GM18508 (cell line): ENCODE results near the gene PMAIP1.
A peak's percentile ranks its signal among the peaks of the same experiment; 100 is the strongest.
"Not testable (repeated sequence)": the region's sequence is repeated elsewhere in the genome, so short reads cannot be mapped to it uniquely, and the experiment has no call there.

Experiments used
- ATAC-seq: cut with Tn5 transposase; IDR thresholded peaks from one replicate; pipeline ENCODE4 v1.9.1; 2021; ENCODE audit warnings: moderate number of reproducible peaks; ENCODE audit not compliant: insufficient read depth, unreplicated experiment

PMAIP1 gene

DNA sequence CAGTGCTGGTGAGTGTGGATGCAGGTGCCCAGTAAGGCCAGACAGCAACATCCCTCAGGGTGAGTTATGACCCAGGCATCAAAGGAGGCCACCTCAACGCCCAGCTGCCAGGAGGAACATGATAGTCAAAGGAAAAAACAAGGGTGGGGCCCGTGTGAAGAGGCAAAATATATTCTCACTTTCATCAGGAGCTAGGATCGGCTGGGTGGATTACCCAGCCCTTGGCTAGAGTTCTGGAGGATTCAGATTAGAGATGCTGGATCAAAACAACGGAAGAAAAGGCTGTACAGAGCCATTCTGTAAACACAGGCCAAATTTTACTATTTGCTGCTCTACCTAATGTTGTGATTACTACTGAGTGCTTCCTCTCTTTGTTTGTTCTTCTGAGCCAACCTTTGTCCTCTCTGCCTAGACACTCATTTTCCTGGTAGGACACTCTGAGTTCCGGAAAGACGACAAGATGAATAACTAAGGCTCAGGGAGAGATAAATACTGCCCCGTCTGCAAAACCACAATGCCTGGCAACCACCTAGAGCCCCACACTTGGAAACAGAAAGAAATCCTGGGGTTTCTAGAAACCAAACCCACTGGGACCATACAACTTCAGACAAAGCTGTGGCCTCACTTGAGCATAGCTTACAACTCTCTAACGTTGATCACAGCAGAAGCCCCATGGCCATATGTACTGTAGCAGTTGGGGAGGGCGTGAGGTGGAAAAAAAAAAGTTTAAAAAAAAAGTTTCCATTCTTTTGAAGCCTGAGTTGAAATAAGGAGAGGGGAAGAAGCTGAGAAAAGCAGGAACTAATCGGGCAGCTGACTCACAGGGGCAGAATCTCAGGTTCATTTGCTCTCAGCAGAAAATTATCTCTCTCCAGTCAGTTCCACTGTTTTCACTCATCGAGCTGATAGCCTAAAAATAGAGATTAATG lies 17.8 kb upstream of the PMAIP1 start:
- no peak for ATAC-seq

DNA sequence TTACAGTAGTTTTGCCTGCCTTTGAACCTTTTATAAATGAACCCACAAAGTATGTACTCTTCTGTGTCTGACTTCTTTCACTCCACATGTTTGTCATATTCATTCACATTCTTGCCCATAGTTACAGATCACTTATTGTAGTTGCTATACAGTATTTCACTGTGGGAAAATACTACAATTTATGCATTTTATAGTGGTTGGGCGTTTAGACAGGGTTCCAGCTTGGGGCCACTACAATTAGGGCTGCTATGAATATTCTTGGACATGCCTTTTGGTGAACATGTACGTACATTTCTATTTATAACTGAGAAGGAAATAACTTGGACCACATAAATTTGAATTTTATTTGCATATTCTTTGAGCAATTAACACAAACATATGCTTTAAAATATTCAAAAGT lies 15.4 kb upstream of the PMAIP1 start:
- ATAC-seq: no peak

DNA sequence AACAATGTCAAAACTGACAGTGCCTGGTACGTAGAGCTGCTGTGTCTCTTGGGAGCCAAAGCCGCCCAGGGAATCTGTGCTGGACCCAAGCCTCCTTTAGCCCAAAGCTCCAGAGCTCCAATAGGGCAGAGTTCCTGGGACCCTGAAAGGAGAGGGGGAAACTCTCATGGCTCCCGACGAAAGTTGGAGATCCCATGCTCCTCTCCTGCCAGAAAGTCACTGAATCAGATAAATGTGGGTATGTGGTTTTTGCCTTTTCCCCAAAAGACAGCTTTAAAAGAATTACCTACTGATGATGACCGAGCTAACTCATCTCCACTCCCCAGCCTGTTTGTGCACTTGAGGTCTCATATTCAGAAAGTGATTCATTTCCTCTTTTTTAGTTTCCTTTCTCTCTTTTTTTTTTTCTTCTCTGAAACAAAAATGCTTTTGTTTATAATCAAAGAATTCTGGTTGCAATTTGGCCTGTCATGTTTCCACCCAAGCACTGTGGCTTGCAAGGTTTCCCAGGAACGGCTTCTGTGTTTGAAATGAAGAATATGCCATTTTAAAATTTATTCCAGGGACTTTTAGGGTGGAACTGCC lies 14.1 kb upstream of the PMAIP1 start:
- ATAC-seq: peak; percentile 84

- ATAC-seq: not testable (repeated sequence)
Measured at GRCh38 chr18:59886399-59886798, 13.4 kb upstream of the PMAIP1 start.

GRCh38 chr18:59892123-59892522 lies 7.7 kb upstream of the PMAIP1 start:
- no peak for ATAC-seq

GRCh38 chr18:59893971-59894370 lies 5.8 kb upstream of the PMAIP1 start:
- ATAC-seq: no peak

DNA sequence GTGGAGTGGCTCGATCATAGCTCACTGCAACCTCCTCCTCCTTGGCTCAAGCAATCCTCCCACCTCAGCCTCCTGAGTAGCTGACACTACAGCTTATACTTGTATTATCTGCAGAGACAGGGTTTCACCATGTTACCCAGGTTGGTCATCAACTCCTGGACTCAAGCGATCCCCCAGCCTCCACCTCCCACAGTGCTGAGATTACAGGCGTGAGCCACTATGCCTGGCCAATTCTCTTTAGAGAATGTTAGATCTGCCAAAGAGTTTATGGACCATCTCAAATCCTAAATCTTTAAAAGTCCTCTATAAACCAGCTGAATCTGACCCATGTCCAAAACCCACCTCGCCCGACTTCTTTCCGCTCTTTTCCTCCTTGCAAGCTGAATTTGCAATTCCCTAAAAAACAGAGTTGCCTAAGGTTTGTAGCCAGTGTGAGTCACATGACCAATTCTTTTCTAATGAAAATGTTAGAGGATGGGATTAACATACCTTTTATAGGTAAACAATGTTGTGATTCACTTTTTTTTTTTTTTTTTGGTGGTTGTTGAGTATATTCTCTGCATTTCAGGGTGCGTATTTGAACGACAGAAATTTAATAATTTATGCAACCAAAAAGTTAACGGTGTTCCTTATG lies 2.4 kb upstream of the PMAIP1 start:
- ATAC-seq: no peak

DNA sequence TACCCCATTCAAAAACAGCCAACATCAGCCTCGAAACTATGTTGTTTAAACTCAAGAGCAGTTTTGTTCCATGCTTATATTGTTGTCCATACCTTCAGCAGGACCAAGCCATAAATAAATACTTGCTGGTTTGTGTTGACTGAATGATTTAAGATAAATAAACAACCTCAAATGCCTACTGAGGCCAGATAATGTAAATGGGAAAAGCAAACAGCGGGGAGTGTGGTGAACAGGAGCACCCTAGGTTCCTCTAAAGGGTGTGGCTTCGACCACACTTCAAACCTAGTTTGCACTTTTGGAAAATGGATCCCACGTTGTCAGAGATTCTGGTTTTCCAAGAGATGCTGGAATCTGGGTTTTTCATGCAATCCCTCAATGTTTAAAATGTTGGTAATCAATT lies 1.7 kb upstream of the PMAIP1 start:
- ATAC-seq: no peak

DNA sequence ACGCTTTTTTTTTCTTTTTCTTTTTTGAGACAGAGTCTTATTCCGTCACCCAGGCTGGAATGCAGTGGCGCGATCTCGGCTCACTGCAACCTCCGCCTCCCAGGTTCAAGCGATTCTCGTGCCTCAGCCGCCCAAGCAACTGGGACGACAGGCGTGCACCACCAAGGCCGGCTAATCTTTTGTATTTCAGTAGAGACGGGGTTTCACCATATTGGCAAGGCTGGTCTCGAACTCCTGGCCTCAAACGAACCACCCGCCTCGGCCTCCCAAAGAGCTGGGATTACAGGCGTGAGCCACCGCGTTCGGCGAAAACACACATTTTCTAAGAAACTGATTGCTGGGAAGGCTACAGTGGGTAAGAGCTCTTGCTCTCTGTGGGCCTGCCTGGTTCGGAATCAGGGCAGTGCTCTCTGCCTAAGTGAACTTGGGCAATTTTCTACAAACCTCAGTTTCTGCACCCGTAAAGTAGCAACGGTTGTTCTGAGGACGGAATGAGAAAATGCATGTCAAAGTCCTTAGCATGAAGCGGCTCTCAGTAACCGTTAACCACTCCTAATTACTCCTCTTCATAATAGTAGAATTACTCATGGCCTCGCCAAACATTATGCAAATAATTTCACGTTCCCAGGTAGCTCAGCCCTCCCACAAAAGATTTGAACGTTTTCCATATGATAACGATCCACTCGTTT lies 1.0 kb upstream of the PMAIP1 start:
- ATAC-seq: no peak

DNA sequence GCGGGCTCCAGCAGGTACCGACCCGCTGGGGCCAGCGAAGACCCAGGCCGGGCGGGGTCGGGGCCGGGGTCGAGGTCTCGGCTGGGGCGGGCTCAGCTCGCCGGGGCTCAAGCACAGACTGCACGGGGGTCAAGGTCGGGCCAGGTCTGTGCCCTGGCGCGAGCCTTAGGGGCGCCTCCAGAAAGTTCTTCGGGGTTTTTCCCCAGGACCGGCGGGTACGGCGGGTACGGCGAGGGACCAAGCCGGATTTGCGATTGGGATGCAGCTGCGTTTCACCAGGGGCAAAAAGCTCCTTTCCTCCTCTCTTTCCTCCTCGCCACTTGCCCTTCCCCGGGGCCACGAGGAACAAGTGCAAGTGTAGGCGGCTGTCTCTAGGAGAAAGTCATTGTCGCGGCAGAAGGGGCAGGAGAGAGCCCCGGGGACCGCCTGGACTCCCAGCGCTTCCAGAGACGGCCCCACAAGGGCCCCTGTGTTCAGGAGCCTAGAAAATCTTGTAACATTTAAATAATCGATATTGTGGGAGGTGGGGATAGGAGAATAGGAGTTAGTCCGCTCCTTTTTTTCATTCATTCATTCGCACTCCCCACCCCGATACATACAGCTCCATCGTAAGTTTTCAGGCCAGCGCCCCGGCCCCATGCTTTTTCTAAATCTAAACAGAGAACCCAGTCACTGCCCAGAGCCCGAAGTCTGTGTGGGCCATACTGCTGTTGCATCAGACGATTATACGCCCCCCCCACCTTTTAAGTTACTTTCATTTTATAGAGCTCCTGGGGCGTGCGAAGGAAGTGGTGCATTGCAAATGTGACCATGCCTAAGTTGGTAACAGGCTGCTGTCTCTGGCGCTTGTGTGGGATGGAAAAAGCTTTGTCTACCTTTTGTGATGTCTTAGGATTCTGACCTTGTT lies 679 bp downstream of the PMAIP1 start:
- peak; percentile 27 for ATAC-seq

- no peak for ATAC-seq
Measured at GRCh38 chr18:59902131-59902992, 2.6 kb downstream of the PMAIP1 start.

DNA sequence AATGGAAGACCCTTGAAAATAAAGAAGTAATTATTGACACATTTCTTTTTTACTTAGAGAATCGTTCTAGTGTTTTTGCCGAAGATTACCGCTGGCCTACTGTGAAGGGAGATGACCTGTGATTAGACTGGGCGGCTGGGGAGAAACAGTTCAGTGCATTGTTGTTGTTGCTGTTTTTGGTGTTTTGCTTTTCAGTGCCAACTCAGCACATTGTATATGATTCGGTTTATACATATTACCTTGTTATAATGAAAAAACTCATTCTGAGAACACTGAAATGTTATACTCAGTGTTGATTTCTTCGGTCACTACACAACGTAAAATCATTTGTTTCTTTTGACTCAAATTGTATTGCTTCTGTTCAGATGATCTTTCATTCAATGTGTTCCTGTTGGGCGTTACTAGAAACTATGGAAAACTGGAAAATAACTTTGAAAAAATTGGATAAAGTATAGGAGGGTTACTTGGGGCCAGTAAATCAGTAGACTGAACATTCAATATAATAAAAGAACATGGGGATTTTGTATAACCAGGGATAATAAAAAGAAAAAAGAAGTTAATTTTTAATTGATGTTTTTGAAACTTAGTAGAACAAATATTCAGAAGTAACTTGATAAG lies 3.3 kb downstream of the PMAIP1 start:
- no peak for ATAC-seq

DNA sequence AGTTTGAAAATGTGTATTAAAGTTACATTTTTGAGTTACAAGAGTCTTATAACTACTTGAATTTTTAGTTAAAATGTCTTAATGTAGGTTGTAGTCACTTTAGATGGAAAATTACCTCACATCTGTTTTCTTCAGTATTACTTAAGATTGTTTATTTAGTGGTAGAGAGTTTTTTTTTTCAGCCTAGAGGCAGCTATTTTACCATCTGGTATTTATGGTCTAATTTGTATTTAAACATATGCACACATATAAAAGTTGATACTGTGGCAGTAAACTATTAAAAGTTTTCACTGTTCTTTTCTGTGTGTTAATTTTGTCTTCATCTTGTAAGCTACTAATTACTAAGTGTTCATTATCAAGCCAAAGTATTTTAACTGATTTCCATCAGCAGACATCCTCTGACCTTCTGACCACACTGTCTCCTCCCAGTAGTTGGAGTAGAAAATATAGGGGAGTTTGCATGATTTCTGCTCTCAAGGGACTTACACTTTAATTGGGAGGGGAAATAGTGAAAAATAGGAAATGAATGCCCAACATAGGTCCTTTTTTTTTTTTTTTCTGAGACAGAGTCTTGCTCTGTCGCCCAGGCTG lies 4.3 kb downstream of the PMAIP1 start:
- no peak for ATAC-seq

GRCh38 chr18:59905686-59906091 lies 5.9 kb downstream of the PMAIP1 start:
- ATAC-seq: no peak

DNA sequence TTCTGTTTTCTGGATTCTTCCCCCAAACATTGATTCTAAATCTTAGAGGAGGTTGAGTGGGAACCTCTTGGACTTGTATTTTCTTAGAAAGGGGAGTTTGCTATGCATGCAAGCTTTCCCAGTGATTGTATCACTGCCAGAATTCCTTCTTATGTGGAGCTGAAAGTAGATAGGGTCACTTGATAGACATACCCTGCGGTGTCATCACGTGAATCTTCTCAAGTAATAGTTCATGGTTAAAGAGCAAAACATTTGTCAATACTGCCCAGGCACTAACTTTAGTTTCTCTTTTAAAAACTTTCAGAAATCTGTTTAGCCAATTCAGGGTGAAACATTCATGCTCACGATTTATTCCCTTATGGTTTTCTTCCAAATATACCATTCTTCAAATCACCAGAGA lies 6.4 kb downstream of the PMAIP1 start:
- ATAC-seq: no peak

DNA sequence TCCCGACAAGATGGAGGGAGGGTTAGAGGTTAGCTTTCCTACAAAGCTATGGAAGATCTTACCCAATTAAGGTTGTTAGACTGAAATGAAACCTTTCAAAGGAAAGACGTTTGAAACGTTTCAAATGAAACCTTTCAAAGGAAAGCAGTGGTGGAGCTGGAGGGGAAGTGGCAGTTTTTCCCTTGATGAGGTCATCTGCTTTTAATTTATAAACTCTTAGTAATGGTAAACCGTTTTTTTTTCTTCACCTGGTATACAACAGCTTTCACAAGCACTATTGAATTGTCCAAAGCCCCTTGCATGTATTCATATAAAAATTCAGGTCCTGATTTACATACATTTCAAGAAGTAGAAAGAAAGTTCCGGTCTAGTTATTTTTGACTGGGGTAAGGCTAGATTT lies 7.4 kb downstream of the PMAIP1 start:
- no peak for ATAC-seq

DNA sequence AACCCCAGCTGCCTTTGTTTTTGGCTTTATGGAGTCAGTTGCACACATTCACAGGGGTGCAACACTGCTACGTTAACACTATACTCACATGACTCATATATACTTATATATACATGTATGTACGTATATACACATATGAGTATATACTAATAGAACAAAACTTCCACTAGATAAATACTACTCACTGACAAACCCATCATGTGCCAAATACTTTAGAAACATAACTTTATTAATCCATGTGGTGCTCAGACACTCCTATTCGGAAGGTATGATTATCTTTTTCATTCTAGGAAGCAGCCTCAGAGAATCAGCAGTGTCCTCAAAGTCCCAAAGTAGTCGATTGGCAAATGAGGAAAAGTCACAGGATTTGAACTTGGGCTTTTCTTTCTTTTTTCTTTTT lies 7.9 kb downstream of the PMAIP1 start:
- ATAC-seq: no peak

DNA sequence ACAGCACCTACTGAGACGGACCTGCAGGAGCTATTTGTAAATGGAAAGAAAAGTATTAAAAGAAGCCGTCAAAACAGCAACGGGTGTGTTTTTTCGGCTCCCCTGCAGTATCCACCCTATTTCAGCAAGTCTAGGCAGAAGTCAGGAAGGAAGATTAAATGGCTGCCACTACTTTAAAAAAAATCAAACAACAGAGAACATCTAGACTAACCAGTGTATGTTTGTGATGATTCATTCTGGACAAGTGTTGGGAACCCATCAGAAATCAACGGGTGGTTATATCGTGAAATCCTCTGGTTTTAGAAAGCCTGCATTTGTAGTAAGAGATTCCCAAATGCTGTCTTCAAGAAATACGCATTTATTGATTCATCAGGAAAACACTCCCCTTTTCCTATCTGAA lies 9.0 kb downstream of the PMAIP1 start:
- ATAC-seq: no peak
